Thyroid gland (tissue), 4 donors: ENCODE results near the gene PTPDC1. TPM values are rescaled to one million over a fixed set of nuclear protein-coding genes. Genes with fewer than 3 reads are reported as not detected.

Experiments used
- DNase-seq, 2 donors: peaks; one replicate each; pipeline ENCODE4 v3.0.0-alpha.2; 2019
- H3K27ac ChIP-seq, 3 donors: fragments of 200-600 bp; sonication (generic); 1 replicate in 2 of 3; 2 replicates in 1 of 3; pipeline ENCODE4 v1.5.1; 2016 to 2019; ENCODE audit warnings: mild to moderate bottlenecking in 1 of 3, moderate library complexity in 1 of 3
- H3K27me3 ChIP-seq: fragments of 200-600 bp; sonication (generic); one replicate; pipeline ENCODE4 v1.5.1; 2019
- H3K36me3 ChIP-seq, 2 donors: fragments of 200-600 bp; sonication (generic); one replicate each; pipeline ENCODE4 v1.5.1; 2016 to 2019
- H3K4me1 ChIP-seq, 2 donors: fragments of 200-600 bp; sonication (generic); one replicate each; pipeline ENCODE4 v1.5.1; 2017 to 2019
- H3K4me3 ChIP-seq, 3 donors: fragments of 200-600 bp; sonication (generic); replicated peaks in 1 of 3; 1 replicate in 2 of 3; 2 replicates in 1 of 3; pipeline ENCODE4 v1.5.1; 2016; ENCODE audit warnings: mild to moderate bottlenecking in 1 of 3
- H3K9me3 ChIP-seq: fragments of 200-600 bp; sonication (generic); one replicate; pipeline ENCODE4 v1.5.1; 2017
- POLR2A ChIP-seq, 2 donors: fragments of 450-650 bp; IDR thresholded peaks; one replicate each; pipeline ENCODE4 v1.6.1; 2017; ENCODE audit warnings: antibody characterized with exemption in 2 of 2, mild to moderate bottlenecking in 2 of 2, moderate library complexity in 1 of 2
- WGBS, 2 donors: methylation state at CpG; one replicate each; pipeline ENCODE4 v1.1.5; 2017; 5-methylcytosine and 5-hydroxymethylcytosine counted together
- intact Hi-C: fragments of 100-400 bp; cut with DNase I; formaldehyde crosslinking; loops from one replicate; pipeline ENCODE4 v1.15.1; 2023
- total RNA-seq, 4 donors: library from RNA; depleted of rRNA; stranded (reverse); fragments of >200 nt; gene quantifications; one replicate each; pipeline ENCODE4 v1.2.3, GENCODE V29; 2016
- TF ChIP-seq, protein P1 (sequence below), 6 experiments: fragments of 200-600 bp in 3 of 6; fragments of 450-650 bp in 3 of 6; sonication (generic) in 3 of 6; IDR thresholded peaks; one replicate each; pipeline ENCODE4 v1.5.1; 2016 to 2019; ENCODE audit warnings: antibody characterized with exemption in 6 of 6, mild to moderate bottlenecking in 2 of 6, inconsistent platforms in 1 of 6, moderate library complexity in 1 of 6

PTPDC1 gene
- total RNA-seq, 4 donors from 2014 or later = 7.5 to 25.2 (median 10.8) TPM

DNA sequence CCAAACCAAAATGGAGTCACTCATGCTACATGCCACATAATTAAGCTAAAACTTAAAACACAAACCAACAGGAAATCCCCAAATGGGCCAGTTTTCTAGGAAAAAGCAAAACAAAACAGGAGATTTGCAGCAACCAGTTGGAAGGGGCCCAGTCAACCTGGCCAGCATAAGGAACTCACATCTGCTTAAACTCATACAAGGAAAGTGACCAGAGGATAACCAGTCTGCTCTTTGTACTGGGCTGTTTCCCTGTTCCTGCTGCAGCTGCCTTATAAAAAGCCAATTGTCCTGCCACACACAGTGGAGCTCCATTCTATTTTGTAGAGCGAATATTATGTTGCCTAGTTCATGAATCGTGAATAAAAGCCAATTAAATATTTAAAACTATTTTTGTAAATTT, 29.5 kb upstream of the PTPDC1 start:
- Histone ChIP-seq H3K36me3 (no peaks in the 10 kb centered on the region), H3K4me3 (no peak overlapping the region), H3K9me3 (no peaks in the 10 kb centered on the region), H3K27ac (no peak overlapping the region), H3K27me3 (no peaks in the 10 kb centered on the region), H3K4me1 (no peaks in the 10 kb centered on the region)
- TF ChIP-seq, protein P1, sequence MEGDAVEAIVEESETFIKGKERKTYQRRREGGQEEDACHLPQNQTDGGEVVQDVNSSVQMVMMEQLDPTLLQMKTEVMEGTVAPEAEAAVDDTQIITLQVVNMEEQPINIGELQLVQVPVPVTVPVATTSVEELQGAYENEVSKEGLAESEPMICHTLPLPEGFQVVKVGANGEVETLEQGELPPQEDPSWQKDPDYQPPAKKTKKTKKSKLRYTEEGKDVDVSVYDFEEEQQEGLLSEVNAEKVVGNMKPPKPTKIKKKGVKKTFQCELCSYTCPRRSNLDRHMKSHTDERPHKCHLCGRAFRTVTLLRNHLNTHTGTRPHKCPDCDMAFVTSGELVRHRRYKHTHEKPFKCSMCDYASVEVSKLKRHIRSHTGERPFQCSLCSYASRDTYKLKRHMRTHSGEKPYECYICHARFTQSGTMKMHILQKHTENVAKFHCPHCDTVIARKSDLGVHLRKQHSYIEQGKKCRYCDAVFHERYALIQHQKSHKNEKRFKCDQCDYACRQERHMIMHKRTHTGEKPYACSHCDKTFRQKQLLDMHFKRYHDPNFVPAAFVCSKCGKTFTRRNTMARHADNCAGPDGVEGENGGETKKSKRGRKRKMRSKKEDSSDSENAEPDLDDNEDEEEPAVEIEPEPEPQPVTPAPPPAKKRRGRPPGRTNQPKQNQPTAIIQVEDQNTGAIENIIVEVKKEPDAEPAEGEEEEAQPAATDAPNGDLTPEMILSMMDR (IDR thresholded peaks at IDR 0.05) = no peak
- no peak for TF ChIP-seq POLR2A (IDR thresholded peaks at IDR 0.05)
- no peak for DNase-seq
- intact Hi-C loops = no loop called here
- 93% methylated on average over 2 of the region's 2 CpGs for WGBS, 2 donors

DNA sequence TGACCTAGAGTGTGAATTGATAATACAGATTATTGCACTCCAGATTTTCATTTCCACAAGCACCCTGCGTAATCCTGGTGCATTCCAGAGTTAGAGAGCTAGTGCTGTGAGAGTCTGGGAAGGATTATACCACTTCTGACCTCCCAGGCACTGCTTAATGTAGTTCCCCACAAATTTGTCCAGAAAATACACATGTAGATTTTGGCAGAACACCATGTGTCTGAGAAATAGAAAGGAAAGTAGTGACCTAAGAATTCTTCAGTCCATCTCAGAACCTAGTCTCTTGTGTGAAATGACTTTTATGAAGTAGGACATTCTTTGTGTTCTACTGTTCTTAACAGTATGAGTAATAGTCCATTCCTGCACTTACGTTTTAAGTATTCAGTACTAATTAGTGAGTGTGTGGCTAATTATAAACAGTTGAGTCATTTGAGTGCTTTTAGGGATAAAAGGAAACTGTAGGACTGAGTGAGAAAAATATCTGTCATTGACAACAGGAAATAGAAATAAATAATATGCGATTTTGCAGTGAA, 27.8 kb upstream of the PTPDC1 start:
- no peak for TF ChIP-seq POLR2A (IDR thresholded peaks at IDR 0.05)
- TF ChIP-seq, protein P1 (IDR thresholded peaks at IDR 0.05) = no peak
- 61 to 71% methylated on average over 3 of the region's 3 CpGs for WGBS, 2 donors
- Histone ChIP-seq H3K4me1 (no peaks in the 10 kb centered on the region), H3K9me3 (no peaks in the 10 kb centered on the region), H3K27me3 (no peaks in the 10 kb centered on the region), H3K4me3 (no peak overlapping the region), H3K36me3 (no peaks in the 10 kb centered on the region), H3K27ac (no peak overlapping the region)
- no peak for DNase-seq
- intact Hi-C loops = no loop called here

DNA sequence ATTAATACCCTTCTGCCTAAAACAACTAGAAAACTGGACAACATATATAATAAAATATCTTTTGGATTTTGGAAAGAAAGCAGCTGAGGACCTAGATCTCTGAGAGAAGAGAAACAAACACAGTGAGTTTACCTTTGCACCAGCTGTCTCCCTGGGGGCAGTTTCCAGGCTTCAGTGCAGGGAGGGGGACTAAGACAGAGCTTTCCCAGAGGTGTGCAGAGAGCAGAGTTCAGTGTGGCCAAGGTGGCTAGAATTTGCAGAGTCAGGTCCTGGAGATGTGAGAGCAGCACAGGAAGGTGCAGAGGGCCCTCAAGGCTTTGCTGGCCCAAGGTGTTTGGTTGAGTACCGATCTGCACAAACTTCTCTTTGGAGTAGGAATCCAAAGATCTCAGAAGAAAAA, 26.3 kb upstream of the PTPDC1 start:
- DNase-seq = no peak
- Histone ChIP-seq H3K27ac (no peak overlapping the region), H3K4me1 (no peaks in the 10 kb centered on the region), H3K4me3 (no peak overlapping the region), H3K9me3 (no peaks in the 10 kb centered on the region), H3K36me3 (no peaks in the 10 kb centered on the region), H3K27me3 (no peaks in the 10 kb centered on the region)
- intact Hi-C loops = no loop called here
- no peak for TF ChIP-seq POLR2A (IDR thresholded peaks at IDR 0.05)
- 84 to 93% methylated on average over 1 of the region's 1 CpG for WGBS, 2 donors

DNA sequence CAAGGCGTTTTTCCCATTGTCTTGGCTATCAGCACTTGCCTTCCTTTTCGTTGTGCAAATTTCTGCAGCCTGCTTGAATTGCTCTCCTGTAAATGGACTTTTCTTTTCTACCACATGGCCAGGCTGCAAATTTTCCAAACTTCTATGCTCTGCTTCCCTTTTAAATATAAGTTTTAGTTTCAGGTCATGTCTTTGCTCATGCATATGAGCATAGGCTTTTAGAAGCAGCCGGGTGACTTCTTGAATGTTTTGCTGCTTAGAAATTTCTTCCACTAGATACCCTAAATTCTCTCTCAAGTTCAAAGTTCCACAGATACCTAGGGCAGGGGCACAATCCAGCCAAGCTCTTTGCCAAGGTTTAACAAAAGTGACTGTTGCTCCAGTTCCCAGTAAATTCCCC, 22.4 kb upstream of the PTPDC1 start:
- Histone ChIP-seq H3K36me3 (no peaks in the 10 kb centered on the region), H3K4me1 (peaks cover 0 to 9% of the 10 kb centered on the region in 2 donors), H3K27me3 (no peaks in the 10 kb centered on the region), H3K4me3 (no peak overlapping the region), H3K27ac (no peak overlapping the region), H3K9me3 (no peaks in the 10 kb centered on the region)
- no peak for TF ChIP-seq POLR2A (IDR thresholded peaks at IDR 0.05)
- TF ChIP-seq, protein P1 (IDR thresholded peaks at IDR 0.05) = no peak
- no peak for DNase-seq
- WGBS, 2 donors = 97 to 98% methylated on average over 3 of the region's 3 CpGs
- intact Hi-C loops = no loop called here

DNA sequence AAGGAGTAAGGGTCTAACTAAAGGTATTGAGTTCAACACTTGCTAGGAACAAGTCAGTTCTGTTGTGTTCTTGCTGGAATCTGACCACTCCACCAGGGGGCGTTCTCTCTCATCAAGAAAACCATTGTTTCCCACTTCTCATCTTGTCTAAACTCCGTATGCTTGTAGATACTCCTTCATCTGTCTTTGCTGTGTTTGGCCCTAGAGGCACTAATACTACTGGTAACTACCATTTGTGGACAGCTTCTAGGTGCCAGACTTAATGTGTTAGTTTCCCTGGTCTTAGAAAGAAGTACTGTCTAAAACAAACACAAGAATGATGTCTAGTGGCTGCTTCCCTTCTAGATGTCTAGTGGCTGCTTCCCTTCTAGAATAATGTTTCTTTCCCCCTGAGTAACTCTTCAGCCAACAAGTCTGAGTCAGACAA, 18.7 kb upstream of the PTPDC1 start:
- Histone ChIP-seq H3K9me3 (no peaks in the 10 kb centered on the region), H3K27ac (peak overlapping the region; percentile 2 to 40 (median 14)), H3K27me3 (no peaks in the 10 kb centered on the region), H3K4me1 (peaks cover 0 to 9% of the 10 kb centered on the region in 2 donors), H3K4me3 (no peak overlapping the region), H3K36me3 (no peaks in the 10 kb centered on the region)
- intact Hi-C loops = loop anchor here (1.0 kb wide), 1 partner anchor 148 kb away; no protein-coding TSS in a partner anchor
- WGBS, 2 donors = 4 to 11% methylated on average over 2 of the region's 2 CpGs
- DNase-seq = peak; percentile 84 to 90
- TF ChIP-seq, protein P1 (IDR thresholded peaks at IDR 0.05) = peak; percentile 66 to 92 (median 84)
- no peak for TF ChIP-seq POLR2A (IDR thresholded peaks at IDR 0.05)
